H9 (cell line): ENCODE results near the gene C12orf75. TPM values are rescaled to one million over a fixed set of nuclear protein-coding genes. Genes with fewer than 3 reads are reported as not detected.

Source experiments
- DNase-seq: peaks from one replicate; pipeline ENCODE4 v3.0.0-alpha.2; 2017
- H2AFZ ChIP-seq: one replicate; pipeline ENCODE4 v1.6.1; 2013; ENCODE audit warnings: mild to moderate bottlenecking, low read length, control low read depth, moderate library complexity
- H2AK5ac ChIP-seq: 2 replicates; pipeline ENCODE4 v1.6.1; 2013; ENCODE audit warnings: low read length, control low read depth, mixed read lengths; ENCODE audit not compliant: insufficient read length
- H2BK120ac ChIP-seq: one replicate; pipeline ENCODE4 v1.6.1; 2013; ENCODE audit warnings: low read depth, mild to moderate bottlenecking, low read length, control low read depth, inconsistent platforms; ENCODE audit not compliant: poor library complexity, severe bottlenecking
- H2BK12ac ChIP-seq: 2 replicates; pipeline ENCODE4 v1.6.1; 2013; ENCODE audit warnings: low read length, control low read depth, mixed read lengths, low read depth; ENCODE audit not compliant: insufficient read length
- H2BK15ac ChIP-seq: 2 replicates; pipeline ENCODE4 v1.6.1; 2013; ENCODE audit warnings: low read depth, low read length, control low read depth
- H2BK20ac ChIP-seq: one replicate; pipeline ENCODE4 v1.6.1; 2013; ENCODE audit warnings: low read depth, mild to moderate bottlenecking, low read length, control low read depth, inconsistent platforms; ENCODE audit not compliant: poor library complexity, severe bottlenecking
- H2BK5ac ChIP-seq: 2 replicates; pipeline ENCODE4 v1.6.1; 2013; ENCODE audit warnings: low read length, control low read depth, mixed read lengths; ENCODE audit not compliant: insufficient read length
- H3K14ac ChIP-seq: 2 replicates; pipeline ENCODE4 v1.6.1; 2013; ENCODE audit warnings: low read length, control low read depth; ENCODE audit not compliant: insufficient read depth
- H3K18ac ChIP-seq: 2 replicates; pipeline ENCODE4 v1.6.1; 2013; ENCODE audit warnings: low read depth, mild to moderate bottlenecking, mixed read lengths, low read length, control low read depth; ENCODE audit not compliant: insufficient read length
- H3K23ac ChIP-seq: 2 replicates; pipeline ENCODE4 v1.6.1; 2013; ENCODE audit warnings: low read length, control low read depth, mixed read lengths, low read depth; ENCODE audit not compliant: insufficient read length
- H3K23me2 ChIP-seq: 2 replicates; pipeline ENCODE4 v1.6.1; 2013; ENCODE audit warnings: low read depth, mild to moderate bottlenecking, mixed read lengths, low read length, control low read depth; ENCODE audit not compliant: insufficient read length, poor library complexity, severe bottlenecking
- H3K27ac ChIP-seq: 2 replicates; pipeline ENCODE4 v1.5.1; 2013; ENCODE audit warnings: low read length, control low read depth, mixed read lengths, low read depth; ENCODE audit not compliant: insufficient read length
- H3K27me3 ChIP-seq: 2 replicates; pipeline ENCODE4 v1.6.1; 2013; ENCODE audit warnings: low read length, control low read depth, inconsistent platforms; ENCODE audit not compliant: insufficient read depth
- H3K4ac ChIP-seq: 2 replicates; pipeline ENCODE4 v1.6.1; 2013; ENCODE audit warnings: low read depth, mild to moderate bottlenecking, control low read depth, inconsistent platforms, low read length, moderate library complexity
- H3K4me1 ChIP-seq: 2 replicates; pipeline ENCODE4 v1.6.1; 2013; ENCODE audit warnings: low read length, control low read depth, inconsistent platforms; ENCODE audit not compliant: insufficient read depth
- H3K4me2 ChIP-seq: 2 replicates; pipeline ENCODE4 v1.6.1; 2013; ENCODE audit warnings: low read length, control low read depth, mixed read lengths; ENCODE audit not compliant: insufficient read length, insufficient read depth
- H3K56ac ChIP-seq: 2 replicates; pipeline ENCODE4 v1.6.1; 2013; ENCODE audit warnings: low read depth, mild to moderate bottlenecking, mixed read lengths, low read length, control low read depth; ENCODE audit not compliant: insufficient read length
- H3K79me1 ChIP-seq: 2 replicates; pipeline ENCODE4 v1.6.1; 2013; ENCODE audit warnings: low read depth, mild to moderate bottlenecking, moderate library complexity, low read length, control low read depth, inconsistent platforms; ENCODE audit not compliant: insufficient read depth, poor library complexity, severe bottlenecking
- H3K79me2 ChIP-seq: 2 replicates; pipeline ENCODE4 v1.6.1; 2013; ENCODE audit warnings: low read length, control low read depth, inconsistent platforms; ENCODE audit not compliant: insufficient read depth
- H3K9ac ChIP-seq: 2 replicates; pipeline ENCODE4 v1.6.1; 2013; ENCODE audit warnings: low read length, control low read depth, mixed read lengths; ENCODE audit not compliant: insufficient read length; ENCODE audit errors: extremely low read depth
- H3K9me3 ChIP-seq: one replicate; pipeline ENCODE4 v1.6.1; 2013; ENCODE audit warnings: low read depth, low read length, inconsistent platforms; ENCODE audit not compliant: control insufficient read depth
- H3T11ph ChIP-seq: one replicate; pipeline ENCODE4 v1.6.1; 2013; ENCODE audit warnings: mild to moderate bottlenecking, low read length, control low read depth, inconsistent platforms
- H4K20me1 ChIP-seq: one replicate; pipeline ENCODE4 v1.6.1; 2013; ENCODE audit not compliant: control insufficient read depth, insufficient read length, insufficient read depth
- H4K5ac ChIP-seq: 2 replicates; pipeline ENCODE4 v1.6.1; 2013; ENCODE audit warnings: low read depth, mild to moderate bottlenecking, mixed read lengths, low read length, control low read depth; ENCODE audit not compliant: insufficient read length
- H4K8ac ChIP-seq: replicated peaks from 2 replicates; pipeline ENCODE4 v1.6.1; 2013; ENCODE audit warnings: low read length, control low read depth, mixed read lengths, low read depth; ENCODE audit not compliant: insufficient read length
- H4K91ac ChIP-seq: 2 replicates; pipeline ENCODE4 v1.6.1; 2013; ENCODE audit warnings: low read depth, mild to moderate bottlenecking, moderate library complexity, mixed read lengths, low read length, control low read depth; ENCODE audit not compliant: insufficient read length
- H3K27ac Mint-ChIP-seq, 3 experiments: 2 replicates in 2 of 3; 3 replicates in 1 of 3; pipeline ENCODE4 v1.8.0; 2020 to 2021; ENCODE audit warnings: mixed read lengths in 3 of 3, mild to moderate bottlenecking in 1 of 3, moderate library complexity in 1 of 3
- H3K27me3 Mint-ChIP-seq: 2 replicates; pipeline ENCODE4 v1.8.0; 2021; ENCODE audit warnings: low read depth, mild to moderate bottlenecking, moderate library complexity, mixed read lengths
- H3K36me3 Mint-ChIP-seq, 3 experiments: 2 replicates in 2 of 3; 3 replicates in 1 of 3; pipeline ENCODE4 v1.8.0; 2020 to 2021; ENCODE audit warnings: low read depth in 3 of 3, mixed read lengths in 3 of 3; ENCODE audit not compliant: insufficient read depth in 1 of 3
- H3K4me1 Mint-ChIP-seq, 2 experiments: 2 replicates each; pipeline ENCODE4 v1.8.0; 2020; ENCODE audit warnings: mixed read lengths in 2 of 2
- H3K4me3 Mint-ChIP-seq, 2 experiments: 2 replicates in 1 of 2; 3 replicates in 1 of 2; pipeline ENCODE4 v1.8.0; 2020 to 2021; ENCODE audit warnings: mild to moderate bottlenecking in 2 of 2, mixed read lengths in 2 of 2, moderate library complexity in 1 of 2
- H3K9me3 Mint-ChIP-seq, 2 experiments: 2 replicates in 1 of 2; 3 replicates in 1 of 2; pipeline ENCODE4 v1.8.0; 2020; ENCODE audit warnings: mild to moderate bottlenecking in 2 of 2, mixed read lengths in 2 of 2, moderate library complexity in 1 of 2
- WGBS: extraction: QIAGEN DNeasy Blood & Tissue Kit; methylation state at CpG from one replicate; pipeline ENCODE4 v1.1.7; 2013; ENCODE audit warnings: missing lambda C conversion rate, low lambda C conversion rate, mixed read lengths; ENCODE audit not compliant: insufficient read length; ENCODE audit errors: extremely low coverage; 5-methylcytosine and 5-hydroxymethylcytosine counted together
- total RNA-seq: library from RNA; stranded (reverse); gene quantifications from 2 replicates; pipeline ENCODE4 v1.2.1, GENCODE V29; 2021
- TF ChIP-seq, protein P1 (sequence below): fragments of 200-600 bp; sonication (generic); conservative IDR thresholded peaks from 3 replicates; pipeline ENCODE4 v1.8.0; 2021; ENCODE audit warnings: antibody characterized with exemption, mild to moderate bottlenecking

The C12orf75 gene
- total RNA-seq, 1 experiment from 2014 or later, result 37.9 TPM

DNA sequence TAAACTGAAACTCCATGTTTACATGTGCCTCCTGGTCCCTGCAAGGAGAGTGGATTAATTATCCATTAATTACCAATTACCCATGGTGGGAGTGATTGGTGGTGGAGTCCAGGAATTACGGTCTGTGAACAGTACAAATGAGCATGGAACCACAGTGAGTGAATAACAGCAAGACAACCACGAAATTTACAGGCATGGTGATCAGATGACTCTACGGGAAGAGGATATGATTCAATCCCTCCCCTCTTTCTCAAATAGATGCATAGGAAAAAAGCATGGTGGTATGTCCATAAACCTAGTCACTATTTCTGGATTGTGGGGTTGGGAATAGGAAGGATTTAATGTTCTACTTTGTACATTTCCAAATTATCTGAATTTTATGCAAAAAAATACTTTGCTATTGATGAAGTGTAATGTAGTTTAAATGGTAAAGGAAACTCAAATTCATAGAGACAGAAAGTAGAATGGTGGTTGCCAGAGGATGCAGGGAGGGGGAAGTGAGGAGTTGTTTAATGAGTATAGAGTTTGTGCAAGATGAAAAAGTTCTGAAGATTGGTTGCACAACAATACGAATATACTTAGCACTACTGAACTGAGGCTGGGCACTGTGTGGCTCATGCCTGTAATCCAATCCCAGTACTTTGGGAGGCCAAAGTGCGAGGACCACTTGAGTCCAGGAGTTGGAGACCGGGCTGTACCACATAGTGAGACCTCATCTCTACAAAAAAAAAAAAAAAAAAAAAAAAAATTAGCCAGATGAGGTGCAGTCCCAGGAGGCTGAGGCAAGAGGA lies 41.2 kb upstream of the C12orf75 start:
- H3K36me3 Mint-ChIP-seq, result no peaks in the 10 kb centered on the region
- Histone ChIP-seq H3K23ac (no peak overlapping the region), H2BK15ac (no peak overlapping the region), H4K5ac (no peak overlapping the region), H3K18ac (no peak overlapping the region), H3K14ac (no peak overlapping the region), H3K4me1 (no peaks in the 10 kb centered on the region), H2AFZ (no peak overlapping the region), H2BK120ac (no peak overlapping the region), H2AK5ac (no peak overlapping the region), H3K23me2 (no peaks in the 10 kb centered on the region), H2BK12ac (no peak overlapping the region), H4K8ac (no peak overlapping the region), H3K79me1 (no peaks in the 10 kb centered on the region), H3K27ac (no peak overlapping the region), H3K9ac (no peak overlapping the region), H3K4ac (no peak overlapping the region), H3K4me2 (no peak overlapping the region), H2BK20ac (no peak overlapping the region), H3K79me2 (no peaks in the 10 kb centered on the region), H4K20me1 (no peaks in the 10 kb centered on the region), H2BK5ac (no peak overlapping the region), H3K9me3 (no peaks in the 10 kb centered on the region), H3T11ph (no peak overlapping the region), H3K27me3 (no peaks in the 10 kb centered on the region; the same call in 1 of the 2 replicates), H4K91ac (no peak overlapping the region), H3K56ac (no peak overlapping the region)
- no peaks in the 10 kb centered on the region for H3K4me1 Mint-ChIP-seq
- no peak overlapping the region for H3K27ac Mint-ChIP-seq
- no CpG with 5 or more reads among the region's 6 CpGs for WGBS
- peaks cover 4% of the 10 kb centered on the region for H3K27me3 Mint-ChIP-seq
- DNase-seq, result no peak
- no peak overlapping the region for H3K4me3 Mint-ChIP-seq
- no peaks in the 10 kb centered on the region for H3K9me3 Mint-ChIP-seq
- TF ChIP-seq, protein P1, sequence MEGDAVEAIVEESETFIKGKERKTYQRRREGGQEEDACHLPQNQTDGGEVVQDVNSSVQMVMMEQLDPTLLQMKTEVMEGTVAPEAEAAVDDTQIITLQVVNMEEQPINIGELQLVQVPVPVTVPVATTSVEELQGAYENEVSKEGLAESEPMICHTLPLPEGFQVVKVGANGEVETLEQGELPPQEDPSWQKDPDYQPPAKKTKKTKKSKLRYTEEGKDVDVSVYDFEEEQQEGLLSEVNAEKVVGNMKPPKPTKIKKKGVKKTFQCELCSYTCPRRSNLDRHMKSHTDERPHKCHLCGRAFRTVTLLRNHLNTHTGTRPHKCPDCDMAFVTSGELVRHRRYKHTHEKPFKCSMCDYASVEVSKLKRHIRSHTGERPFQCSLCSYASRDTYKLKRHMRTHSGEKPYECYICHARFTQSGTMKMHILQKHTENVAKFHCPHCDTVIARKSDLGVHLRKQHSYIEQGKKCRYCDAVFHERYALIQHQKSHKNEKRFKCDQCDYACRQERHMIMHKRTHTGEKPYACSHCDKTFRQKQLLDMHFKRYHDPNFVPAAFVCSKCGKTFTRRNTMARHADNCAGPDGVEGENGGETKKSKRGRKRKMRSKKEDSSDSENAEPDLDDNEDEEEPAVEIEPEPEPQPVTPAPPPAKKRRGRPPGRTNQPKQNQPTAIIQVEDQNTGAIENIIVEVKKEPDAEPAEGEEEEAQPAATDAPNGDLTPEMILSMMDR, result no peak
